ACHN (cell line): Measurements from ENCODE around the gene PAPLN.
A peak's percentile ranks its signal among the peaks of the same experiment; 100 is the strongest.

Source experiments
- DNase-seq: peaks from one replicate; pipeline ENCODE4 v3.0.0-alpha.2; 2015
- in situ Hi-C: cut with HindIII; loops from 2 replicates; pipeline ENCODE4 v1.10.0; 2017; ENCODE audit warnings: low sequenced_read_pairs, low pct_ligation_motif_present, low pct_unique_long_range_greater_than_20kb

The PAPLN gene

DNA sequence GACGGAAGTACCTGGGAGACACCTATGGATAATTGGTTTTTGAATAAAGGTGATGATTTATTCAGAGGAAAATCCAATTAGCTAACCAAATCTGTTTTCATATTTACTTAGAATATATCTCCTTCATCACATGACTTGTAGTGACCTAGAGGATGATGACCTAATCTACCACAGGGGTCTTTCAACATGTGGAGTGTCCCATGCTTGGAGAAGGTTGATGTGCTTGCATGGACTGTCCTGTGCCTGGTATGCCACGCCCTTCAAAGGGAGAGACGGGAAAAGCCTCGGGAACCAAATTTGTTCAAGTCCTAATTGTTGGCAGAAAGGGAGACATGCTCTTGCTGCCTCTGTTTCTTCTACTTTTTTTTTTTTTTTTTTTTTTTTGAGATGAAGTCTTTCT is 11.8 kb upstream of the PAPLN start:
- in situ Hi-C loops, result no loop called here
- no peak for DNase-seq

GRCh38 chr14:73227812-73228781 is 9.2 kb upstream of the PAPLN start:
- peak; percentile 93 for DNase-seq
- in situ Hi-C loops, result no loop called here

GRCh38 chr14:73230051-73230450 is 7.3 kb upstream of the PAPLN start:
- in situ Hi-C loops, result no loop called here
- DNase-seq, result no peak

DNA sequence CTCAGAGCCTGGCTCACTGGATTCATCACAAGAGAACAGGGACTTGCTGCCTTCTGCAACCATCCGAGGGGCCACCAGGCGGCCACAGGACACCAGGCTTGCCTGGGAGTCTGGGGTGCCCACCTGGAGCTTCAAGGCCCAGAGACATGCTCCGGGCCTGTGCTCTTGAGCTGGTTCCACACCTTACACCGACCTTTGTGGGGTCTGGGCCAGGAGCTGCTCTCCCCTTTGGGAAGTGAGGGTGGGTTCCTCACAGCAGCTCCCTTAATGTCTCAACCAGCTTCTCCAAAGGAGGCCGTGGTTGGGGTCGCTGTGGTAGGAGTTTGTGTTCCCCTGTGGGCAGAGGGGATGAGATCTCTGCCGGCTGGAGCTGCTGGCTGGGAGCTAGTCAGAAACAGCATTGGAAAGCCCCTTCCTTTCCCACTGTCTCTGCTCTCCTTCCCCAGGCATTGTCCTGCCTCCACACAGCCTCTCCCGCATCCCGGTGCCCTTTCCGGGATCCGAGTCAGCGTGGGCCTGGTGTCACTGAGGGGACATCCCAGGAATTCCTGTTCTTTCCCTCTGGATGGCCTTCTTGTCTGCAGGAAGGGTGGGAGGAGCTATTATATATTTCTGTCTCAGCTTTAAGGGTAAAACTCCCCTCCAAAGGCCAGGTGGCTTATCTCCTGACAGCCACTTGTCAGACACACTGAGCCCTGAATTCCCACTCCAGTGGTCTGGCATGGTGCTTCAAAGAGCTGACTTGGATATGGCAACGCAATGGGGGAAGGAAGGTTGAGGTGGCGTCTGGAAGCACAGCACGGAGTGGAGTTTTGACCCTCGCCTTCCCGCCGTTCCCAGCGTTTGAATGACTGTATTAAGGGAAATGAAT is 5.1 kb upstream of the PAPLN start:
- in situ Hi-C loops, result no loop called here

DNA sequence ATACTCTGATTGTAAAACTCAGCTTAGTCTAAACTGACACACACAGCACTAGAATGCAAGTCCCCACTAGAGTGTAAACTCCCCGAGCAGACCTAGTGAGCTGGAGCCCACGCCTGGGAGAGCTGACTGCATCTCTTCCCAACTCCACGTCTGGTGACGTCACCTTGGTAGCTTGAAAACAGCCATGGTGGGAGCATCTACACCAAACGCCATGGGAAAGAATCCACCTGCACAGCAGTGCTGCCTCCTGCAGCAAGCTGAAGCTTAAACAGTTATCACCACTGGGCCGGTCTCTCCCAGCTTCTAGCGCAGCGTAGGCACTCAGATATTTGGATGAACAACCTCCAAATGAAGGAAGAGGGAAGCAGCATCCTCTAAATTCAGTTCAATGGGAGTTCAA is 4.3 kb upstream of the PAPLN start:
- in situ Hi-C loops, result no loop called here
- DNase-seq, result no peak

More for the DNA sequence above, 5.1 kb upstream of the PAPLN start:
- peak; percentile 38 for DNase-seq

DNA sequence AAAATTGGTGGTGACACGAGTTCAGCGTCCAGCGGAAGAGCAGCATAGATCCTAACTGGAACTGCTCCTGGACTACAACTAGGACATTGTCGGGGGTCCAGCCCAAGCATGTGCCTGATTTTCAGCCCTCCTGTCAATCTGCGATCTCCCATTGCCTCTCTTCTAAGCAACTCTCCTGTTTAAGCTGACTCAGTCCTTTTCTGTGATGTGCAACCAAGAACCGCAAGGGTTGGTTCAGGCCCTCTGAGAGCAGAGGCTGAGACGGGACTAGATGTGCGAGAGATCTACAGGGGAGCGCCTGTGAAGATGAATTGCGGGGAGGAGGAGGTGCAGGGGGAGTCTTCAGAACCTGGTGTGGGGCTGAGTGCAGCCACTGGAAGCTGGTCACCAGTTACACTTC is 3.7 kb upstream of the PAPLN start:
- in situ Hi-C loops, result no loop called here

DNA sequence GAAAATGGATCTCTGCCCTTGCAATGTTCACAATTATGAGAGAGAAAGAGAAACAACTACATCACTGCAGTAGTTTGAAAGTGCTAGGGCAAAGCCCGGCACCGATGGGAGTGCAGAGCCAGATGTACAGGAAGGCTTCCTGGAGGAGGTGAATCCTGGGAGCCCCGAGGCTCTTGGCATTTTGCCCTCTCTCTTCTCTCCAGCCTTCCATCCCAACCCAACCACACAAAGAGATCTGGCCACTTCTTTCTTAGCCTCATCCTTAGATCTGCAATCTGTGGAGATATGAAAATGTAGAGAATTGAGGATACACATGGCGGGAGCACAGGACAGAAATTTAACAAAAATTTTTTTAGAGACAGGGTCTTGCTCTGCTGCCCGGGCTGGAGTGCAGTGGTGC is 3.3 kb upstream of the PAPLN start:
- in situ Hi-C loops, result no loop called here
- DNase-seq, result no peak

More for the DNA sequence above, 3.7 kb upstream of the PAPLN start:
- DNase-seq, result no peak

GRCh38 chr14:73234586-73235394 is 2.5 kb upstream of the PAPLN start:
- no peak for DNase-seq
- in situ Hi-C loops, result no loop called here

GRCh38 chr14:73235531-73236155 is 1.7 kb upstream of the PAPLN start:
- in situ Hi-C loops, result no loop called here

DNA sequence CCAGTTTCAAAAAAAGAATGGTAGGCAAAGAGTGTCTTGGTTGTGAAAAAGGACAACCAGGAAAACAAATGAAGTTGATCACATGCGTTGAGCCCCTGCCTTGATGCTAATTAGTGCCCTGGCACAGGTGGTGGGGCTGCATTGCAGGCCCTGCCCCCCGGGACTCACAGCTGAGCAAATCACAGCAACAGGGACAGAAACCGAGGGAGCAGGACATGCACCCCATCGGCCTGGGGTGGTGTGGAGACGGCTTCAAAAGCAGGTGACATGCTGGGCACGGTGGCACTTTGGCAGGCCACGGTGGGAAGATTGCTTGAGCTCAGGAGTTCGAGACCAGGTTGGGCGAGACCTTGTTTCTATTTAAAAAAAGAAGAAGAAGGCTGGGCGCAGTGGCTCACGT is 1.1 kb upstream of the PAPLN start:
- in situ Hi-C loops, result no loop called here

More at GRCh38 chr14:73235531-73236155, 1.7 kb upstream of the PAPLN start:
- no peak for DNase-seq

GRCh38 chr14:73236752-73237218 is 521 bp upstream of the PAPLN start:
- DNase-seq, result no peak
- in situ Hi-C loops, result no loop called here

More for the DNA sequence above, 1.1 kb upstream of the PAPLN start:
- DNase-seq, result no peak

- in situ Hi-C loops, result no loop called here
- DNase-seq, result peak; percentile 17
Observed at GRCh38 chr14:73237786-73238423, 599 bp downstream of the PAPLN start.

DNA sequence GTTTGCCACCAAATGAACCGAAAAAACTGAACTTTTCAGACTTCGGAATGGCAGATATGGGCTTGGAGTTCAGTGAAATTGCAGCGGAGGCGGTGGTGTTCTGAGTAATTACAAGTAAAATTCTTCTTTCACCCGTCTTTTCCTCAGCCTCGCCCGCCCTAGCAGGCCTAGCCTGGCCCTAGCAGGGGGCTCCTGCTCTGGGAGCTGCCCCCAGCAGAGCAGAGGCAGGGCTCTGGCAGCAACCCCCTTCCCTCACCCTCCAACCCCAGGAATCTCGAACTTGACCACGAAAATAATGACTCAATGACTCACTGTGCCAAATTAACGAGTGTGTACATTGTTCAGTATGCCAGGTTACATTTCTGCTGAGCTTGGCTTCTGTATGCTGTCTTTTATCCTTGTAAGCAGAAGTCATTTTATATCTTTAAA is 1.1 kb downstream of the PAPLN start:
- in situ Hi-C loops, result no loop called here
- peak; percentile 59 for DNase-seq

- DNase-seq, result no peak
Observed at GRCh38 chr14:73238941-73239340, 1.6 kb downstream of the PAPLN start.

GRCh38 chr14:73239393-73240241 is 2.3 kb downstream of the PAPLN start:
- in situ Hi-C loops, result no loop called here
- DNase-seq, result peak; percentile 20

More at GRCh38 chr14:73238941-73239340, 1.6 kb downstream of the PAPLN start:
- in situ Hi-C loops, result no loop called here

DNA sequence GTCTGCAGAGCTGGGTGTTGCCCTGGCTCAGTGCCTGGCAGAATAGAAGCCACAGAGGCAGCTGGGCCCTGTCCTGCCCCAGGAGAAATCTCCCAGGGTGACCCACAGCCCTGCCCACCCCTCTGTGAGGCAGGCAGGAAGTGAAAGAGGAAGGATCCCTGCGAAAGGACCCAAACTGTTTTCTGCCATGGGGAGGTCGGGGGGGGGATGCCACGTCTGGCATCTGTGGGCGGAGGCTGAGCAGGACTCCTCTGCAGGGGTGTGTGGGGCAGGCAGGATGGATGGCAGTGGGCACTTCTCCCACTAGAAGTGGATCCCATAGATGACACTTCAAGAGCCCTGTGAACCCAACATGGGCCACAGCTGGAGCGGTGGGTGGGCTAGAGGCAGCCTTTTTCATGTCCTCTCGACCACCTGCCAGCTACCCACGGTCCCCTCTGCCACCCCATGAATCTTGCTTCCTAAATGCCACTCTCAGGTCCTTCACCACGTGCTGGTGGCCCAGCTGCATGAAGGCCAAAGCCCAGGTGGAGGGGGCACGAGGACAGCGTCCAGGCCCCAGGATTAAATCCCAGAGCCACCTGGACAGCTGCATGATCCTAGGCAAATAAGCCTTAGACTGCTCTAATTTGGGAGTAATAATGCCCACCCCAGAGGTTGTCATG is 3.6 kb downstream of the PAPLN start:
- in situ Hi-C loops, result no loop called here
- DNase-seq, result no peak
